ENCODE results near the gene EPO. TPM values are rescaled to one million over a fixed set of nuclear protein-coding genes. Genes with fewer than 3 reads are reported as not detected.

EPO gene
- total RNA-seq, 1 experiment from 2014 or later = 0.30 TPM

DNA sequence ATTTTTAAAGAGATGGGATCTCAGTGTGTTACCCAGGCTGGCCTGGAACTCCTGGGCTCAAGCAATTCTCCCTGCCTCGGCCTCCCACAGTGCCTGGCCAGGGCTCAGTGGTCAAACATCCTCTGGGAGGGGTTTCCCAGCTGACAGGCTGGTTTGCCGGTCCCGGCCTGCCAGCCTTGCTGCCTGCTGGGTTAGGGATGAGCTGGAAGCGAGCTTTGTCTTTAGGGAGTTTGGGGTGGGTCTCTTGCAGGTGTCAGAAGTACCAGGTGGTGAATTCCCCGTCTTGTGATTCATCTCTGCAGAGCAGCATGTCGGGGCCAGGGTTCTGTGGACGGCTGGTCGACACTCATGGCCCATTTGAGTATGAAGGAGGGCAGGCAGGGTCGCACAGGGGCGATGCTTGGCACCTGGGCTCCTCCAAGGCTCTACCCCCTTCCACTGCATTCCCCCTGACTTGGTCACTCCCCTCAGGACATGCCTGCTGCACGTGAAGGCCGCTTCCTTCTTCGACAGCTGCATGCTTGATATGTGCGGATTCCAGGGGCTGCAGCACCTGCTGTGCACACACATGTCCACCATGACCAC, 43.4 kb downstream of the EPO start:
- ChIA-PET CTCF (no interaction called here), RAD21 (ENCODE audit: low non-redundant PET in 1 of 2, low total read pairs in 2 of 2, uncharacterized antibody in 2 of 2, unreplicated experiment in 2 of 2) (no interaction called here), POLR2A (no interaction called here)
- no peak overlapping the region for H3K27ac ChIP-seq (ENCODE audit: low read depth, low read length)
- H3K36me3 ChIP-seq (ENCODE audit: control insufficient read depth in 1 of 2, insufficient read depth in 2 of 2, low read length in 2 of 2) = no peaks in the 10 kb centered on the region
- no peaks in the 10 kb centered on the region for H3K9me3 ChIP-seq (ENCODE audit: control insufficient read depth in 1 of 2, insufficient read depth in 1 of 2, low read depth in 1 of 2, low read length in 2 of 2)
- H3K4me2 ChIP-seq (ENCODE audit: low read length) = no peak overlapping the region
- H3K79me2 ChIP-seq (ENCODE audit: insufficient read depth, low read length) = no peaks in the 10 kb centered on the region
- no TSS peak for BruUV-seq (replicated peaks)
- H3K4me3 ChIP-seq (replicated peaks in 1 of 2; ENCODE audit: low read depth in 1 of 2, low read length in 2 of 2) = no peak overlapping the region
- H3K9me2 ChIP-seq (ENCODE audit: insufficient read depth) = no peaks in the 10 kb centered on the region
- intact Hi-C loops (cut with micrococcal nuclease) = no loop called here
- no peaks in the 10 kb centered on the region for H4K20me1 ChIP-seq (ENCODE audit: insufficient read depth)
- H2AFZ ChIP-seq (ENCODE audit: low read depth, low read length, poor library complexity, severe bottlenecking) = no peak overlapping the region
- no peaks in the 10 kb centered on the region for H3K27me3 ChIP-seq (ENCODE audit: insufficient read depth, low read length)
- DNase-seq (ENCODE audit: low read depth, low spot score) (no peak), ATAC-seq (no peak)
- H3K4me1 ChIP-seq (ENCODE audit: control insufficient read depth in 1 of 2, insufficient read depth in 2 of 2, low read length in 2 of 2) = no peaks in the 10 kb centered on the region
- no peak overlapping the region for H3K9ac ChIP-seq (ENCODE audit: low read length)
- no peak for TF ChIP-seq ELF1 (IDR thresholded peaks at IDR 0.05; ENCODE audit: borderline replicate concordance, low read depth)
- no peak for TF ChIP-seq CTCF (IDR thresholded peaks at IDR 0.05 in 2 of 3, conservative IDR thresholded peaks at IDR 0.05 in 1 of 3; ENCODE audit: borderline replicate concordance in 1 of 3, insufficient read depth in 1 of 3, low read depth in 2 of 3, low read length in 2 of 3)
- no peak for TF ChIP-seq CBX3 (IDR thresholded peaks at IDR 0.05; ENCODE audit: low read depth)
- TF ChIP-seq JUND (IDR thresholded peaks at IDR 0.05) = no peak
- TF ChIP-seq EGR1 (IDR thresholded peaks at IDR 0.05; ENCODE audit: low read depth) = no peak
- TF ChIP-seq POLR2A (IDR thresholded peaks at IDR 0.05; ENCODE audit: borderline replicate concordance, extremely low read depth, insufficient read depth, insufficient read length) = no peak
- no peak for TF ChIP-seq MAX (IDR thresholded peaks at IDR 0.05)
- no peak for TF ChIP-seq REST (IDR thresholded peaks at IDR 0.05; ENCODE audit: low read depth)
- no peak for TF ChIP-seq FOSL1 (IDR thresholded peaks at IDR 0.05; ENCODE audit: low read depth)
- no peak for TF ChIP-seq CEBPB (IDR thresholded peaks at IDR 0.05; ENCODE audit: low read depth)
- TF ChIP-seq EZH2phosphoT487 (IDR thresholded peaks at IDR 0.05; ENCODE audit: borderline replicate concordance) = no peak
- TF ChIP-seq ATF3 (IDR thresholded peaks at IDR 0.05) = no peak
- no peak for TF ChIP-seq POLR2AphosphoS5 (IDR thresholded peaks at IDR 0.05; ENCODE audit: low read depth, low read length)
- no peak for TF ChIP-seq ZNF274 (IDR thresholded peaks at IDR 0.05; ENCODE audit: low read depth, low read length)
- no peak for TF ChIP-seq TCF7L2 (IDR thresholded peaks at IDR 0.05; ENCODE audit: borderline replicate concordance, extremely low read depth, insufficient read depth, insufficient read length)
- no peak for TF ChIP-seq ZFX (IDR thresholded peaks at IDR 0.05)
